ENCODE measurements around the gene DUOXA2.

The DUOXA2 gene

GRCh38 chr15:45155739-45156138 lies 41.6 kb downstream of the DUOXA2 start:
- no peak for DNase-seq (ENCODE audit: low read depth)
- no peak overlapping the region for H3K4me3 ChIP-seq (ENCODE audit: low read depth, low read length)
- no peak for TF ChIP-seq CTCF (IDR thresholded peaks at IDR 0.05; ENCODE audit: control insufficient read depth, extremely low read depth, insufficient read depth)

DNA sequence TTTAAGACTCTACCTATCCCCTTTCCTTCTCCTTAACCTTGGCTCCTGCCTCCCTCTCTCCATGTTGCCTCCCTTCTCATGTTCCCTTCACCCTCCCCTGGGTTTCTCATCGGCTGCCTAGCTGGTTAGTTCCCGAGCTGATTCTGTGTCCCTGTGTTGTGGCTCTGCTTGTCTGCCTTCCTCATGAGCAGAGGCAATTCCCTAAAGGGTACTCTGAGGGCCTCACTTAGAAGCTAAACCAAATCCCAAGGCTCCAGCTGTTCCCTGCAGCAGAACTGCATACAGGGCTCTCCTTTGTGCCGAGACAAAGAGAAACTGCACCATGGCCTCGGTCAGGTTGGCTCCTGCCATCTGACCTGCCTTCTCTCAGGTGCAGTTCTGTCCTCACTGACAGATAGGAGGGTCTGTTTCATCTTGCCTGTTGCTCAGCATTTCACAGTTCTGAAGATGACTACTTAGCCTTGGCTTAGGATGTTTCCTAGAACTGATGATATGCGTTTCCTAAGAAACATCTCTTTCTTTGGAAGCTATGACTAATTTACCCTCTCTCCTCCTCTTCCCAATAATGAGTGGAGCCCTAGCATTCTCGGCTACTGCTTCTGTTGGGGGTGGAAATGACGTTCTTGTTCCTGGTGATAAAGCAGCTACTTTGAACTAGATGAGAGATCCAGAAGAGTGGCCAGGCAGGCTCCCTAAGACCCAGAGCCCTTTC lies 42.8 kb downstream of the DUOXA2 start:
- DNase-seq (ENCODE audit: low read depth), result no peak
- TF ChIP-seq CTCF (IDR thresholded peaks at IDR 0.05; ENCODE audit: control insufficient read depth, extremely low read depth, insufficient read depth), result no peak
- H3K4me3 ChIP-seq (ENCODE audit: low read depth, low read length), result no peak overlapping the region

DNA sequence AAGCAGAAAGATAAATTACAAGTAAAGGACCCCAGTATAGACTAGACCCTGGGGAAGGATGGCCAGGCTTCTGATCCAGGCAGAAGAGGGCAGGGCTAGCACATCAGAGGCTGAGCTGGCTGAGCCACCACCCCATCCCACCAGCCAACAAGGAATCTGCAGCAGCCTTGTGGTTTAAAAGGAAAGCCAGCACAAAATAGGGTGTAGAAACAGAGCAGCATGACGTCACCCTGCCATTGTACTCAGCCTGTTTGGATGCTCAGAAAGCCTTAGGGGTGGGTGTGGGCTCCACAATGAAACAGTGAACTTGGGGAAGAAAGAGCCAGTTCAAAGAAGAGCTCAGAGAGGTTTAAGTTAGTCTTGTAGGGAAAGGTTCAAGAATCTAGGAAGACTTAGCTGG lies 43.8 kb downstream of the DUOXA2 start:
- DNase-seq (ENCODE audit: low read depth), result no peak
- TF ChIP-seq CTCF (IDR thresholded peaks at IDR 0.05; ENCODE audit: control insufficient read depth, extremely low read depth, insufficient read depth), result no peak
- no peak overlapping the region for H3K4me3 ChIP-seq (ENCODE audit: low read depth, low read length)

DNA sequence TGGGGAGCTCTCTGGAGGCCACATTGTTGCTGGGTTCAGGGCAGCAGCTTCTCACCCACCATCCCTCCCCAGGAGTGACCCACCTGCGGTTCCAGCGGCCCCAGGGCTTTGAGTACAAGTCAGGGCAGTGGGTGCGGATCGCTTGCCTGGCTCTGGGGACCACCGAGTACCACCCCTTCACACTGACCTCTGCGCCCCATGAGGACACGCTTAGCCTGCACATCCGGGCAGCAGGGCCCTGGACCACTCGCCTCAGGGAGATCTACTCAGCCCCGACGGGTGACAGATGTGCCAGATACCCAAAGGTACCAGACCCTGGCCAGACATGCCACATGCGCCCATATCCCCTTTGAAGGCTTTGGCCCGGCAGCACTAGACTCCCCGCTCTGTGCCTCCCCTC lies 47.5 kb downstream of the DUOXA2 start:
- DNase-seq (ENCODE audit: low read depth), result no peak
- TF ChIP-seq CTCF (IDR thresholded peaks at IDR 0.05; ENCODE audit: control insufficient read depth, extremely low read depth, insufficient read depth), result no peak
- no peak overlapping the region for H3K4me3 ChIP-seq (ENCODE audit: low read depth, low read length)

GRCh38 chr15:45162771-45163507 lies 48.8 kb downstream of the DUOXA2 start:
- TF ChIP-seq CTCF (IDR thresholded peaks at IDR 0.05; ENCODE audit: control insufficient read depth, extremely low read depth, insufficient read depth), result peak; percentile 87
- no peak overlapping the region for H3K4me3 ChIP-seq (ENCODE audit: low read depth, low read length)
- DNase-seq (ENCODE audit: low read depth), result no peak

- no peak for DNase-seq (ENCODE audit: low read depth)
- no peak overlapping the region for H3K4me3 ChIP-seq (ENCODE audit: low read depth, low read length)
- no peak for TF ChIP-seq CTCF (IDR thresholded peaks at IDR 0.05; ENCODE audit: control insufficient read depth, extremely low read depth, insufficient read depth)
These were observed 49.4 kb downstream of the DUOXA2 start for GRCh38 chr15:45163508-45163856.

All from LNCaP clone FGC (cell line).